Neuron (in vitro differentiated cells): ENCODE results near the gene ASPSCR1.
"Not testable (repeated sequence)": the region's sequence is repeated elsewhere in the genome, so short reads cannot be mapped to it uniquely, and the experiment has no call there.

Experiments used
- H2AFZ ChIP-seq: one replicate; pipeline ENCODE4 v1.6.1; 2013; ENCODE audit warnings: low read depth, mild to moderate bottlenecking, inconsistent platforms, low read length, moderate library complexity
- H3K27me3 ChIP-seq: one replicate; pipeline ENCODE4 v1.6.1; 2013; ENCODE audit warnings: low read length; ENCODE audit not compliant: insufficient read depth
- H3K36me3 ChIP-seq: one replicate; pipeline ENCODE4 v1.6.1; 2013; ENCODE audit warnings: low read length; ENCODE audit not compliant: insufficient read depth
- H3K4me1 ChIP-seq: one replicate; pipeline ENCODE4 v1.6.1; 2013; ENCODE audit warnings: low read length; ENCODE audit not compliant: insufficient read depth
- H3K4me3 ChIP-seq: 2 replicates; pipeline ENCODE4 v1.5.1; 2013; ENCODE audit warnings: mild to moderate bottlenecking, low read length, moderate library complexity
- H3K9me3 ChIP-seq: one replicate; pipeline ENCODE4 v1.6.1; 2013; ENCODE audit warnings: low read length

The ASPSCR1 gene

DNA sequence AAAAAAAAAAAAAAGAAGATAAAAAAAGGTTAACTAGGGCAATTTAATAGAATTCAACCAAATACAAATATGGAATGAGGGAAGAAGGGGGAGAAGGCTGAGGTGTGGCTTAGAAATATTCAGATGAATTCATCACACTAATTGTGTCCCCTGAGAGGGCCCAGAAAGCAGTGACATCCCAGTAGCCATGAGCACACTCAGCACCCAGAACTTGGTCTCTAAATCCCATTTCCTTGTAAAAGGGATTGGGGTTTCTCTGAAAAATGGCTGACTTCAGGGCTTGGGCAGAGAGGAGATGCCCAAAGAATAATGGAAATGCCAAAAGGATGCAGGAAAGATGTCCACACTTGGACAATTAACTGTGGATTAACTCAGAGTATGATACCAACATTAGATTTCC is 4.0 kb upstream of the ASPSCR1 start:
- no peak overlapping the region for H2AFZ ChIP-seq

DNA sequence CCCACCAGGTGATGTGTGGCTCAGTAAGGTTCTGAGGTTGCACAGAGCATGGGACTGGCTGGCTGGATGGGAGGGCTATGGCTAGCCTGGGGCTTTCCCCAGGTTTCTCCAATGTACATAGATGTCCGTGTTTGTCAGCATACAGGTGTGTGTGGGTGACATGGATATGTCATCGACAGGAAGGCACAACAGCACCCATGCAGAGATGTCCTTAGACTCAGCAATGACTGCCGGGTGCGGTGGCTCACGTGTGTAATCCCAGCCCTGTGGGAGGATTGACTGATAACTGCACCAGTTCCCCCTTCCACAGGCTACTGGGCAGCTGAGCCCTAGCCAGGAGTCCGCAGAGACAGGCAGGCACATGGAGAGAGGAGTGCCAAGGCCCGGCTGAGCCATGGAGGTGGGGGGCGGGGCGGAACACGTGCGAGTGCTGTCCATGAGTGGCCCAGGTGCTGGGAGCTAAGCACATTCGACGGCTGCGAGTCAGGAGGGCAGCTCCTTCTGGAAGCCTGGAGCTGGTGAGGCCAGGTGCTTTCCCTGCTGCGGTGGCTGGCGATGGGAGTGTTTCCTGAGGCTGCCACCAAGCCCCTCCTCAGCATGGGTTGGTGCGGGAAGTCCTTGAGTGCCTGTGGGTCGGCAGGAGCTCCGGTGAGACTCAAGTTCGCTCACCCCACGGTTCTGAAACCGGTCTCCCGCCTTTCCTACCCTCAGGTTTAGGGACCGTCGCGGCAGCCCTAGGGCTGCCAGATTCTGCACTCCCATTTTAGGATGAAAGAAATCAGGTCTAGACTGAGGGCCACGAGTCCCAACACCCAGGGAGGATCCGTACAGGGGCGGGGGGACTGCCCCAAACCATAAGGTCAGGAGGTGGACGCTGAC is 858 bp upstream of the ASPSCR1 start:
- Histone ChIP-seq H2AFZ (peak overlapping the region; percentile 92), H3K9me3 (peaks cover 3% of the 10 kb centered on the region), H3K4me3 (peak overlapping the region; percentile 57), H3K36me3 (peaks cover 9% of the 10 kb centered on the region), H3K27me3 (no peaks in the 10 kb centered on the region), H3K4me1 (peaks cover 9% of the 10 kb centered on the region)

More for the DNA sequence above, 4.0 kb upstream of the ASPSCR1 start:
- H3K27me3 ChIP-seq: no peaks in the 10 kb centered on the region
- H3K9me3 ChIP-seq: peaks cover 3% of the 10 kb centered on the region
- peaks cover 10% of the 10 kb centered on the region for H3K4me1 ChIP-seq
- H3K36me3 ChIP-seq: no peaks in the 10 kb centered on the region
- H3K4me3 ChIP-seq: no peak overlapping the region

DNA sequence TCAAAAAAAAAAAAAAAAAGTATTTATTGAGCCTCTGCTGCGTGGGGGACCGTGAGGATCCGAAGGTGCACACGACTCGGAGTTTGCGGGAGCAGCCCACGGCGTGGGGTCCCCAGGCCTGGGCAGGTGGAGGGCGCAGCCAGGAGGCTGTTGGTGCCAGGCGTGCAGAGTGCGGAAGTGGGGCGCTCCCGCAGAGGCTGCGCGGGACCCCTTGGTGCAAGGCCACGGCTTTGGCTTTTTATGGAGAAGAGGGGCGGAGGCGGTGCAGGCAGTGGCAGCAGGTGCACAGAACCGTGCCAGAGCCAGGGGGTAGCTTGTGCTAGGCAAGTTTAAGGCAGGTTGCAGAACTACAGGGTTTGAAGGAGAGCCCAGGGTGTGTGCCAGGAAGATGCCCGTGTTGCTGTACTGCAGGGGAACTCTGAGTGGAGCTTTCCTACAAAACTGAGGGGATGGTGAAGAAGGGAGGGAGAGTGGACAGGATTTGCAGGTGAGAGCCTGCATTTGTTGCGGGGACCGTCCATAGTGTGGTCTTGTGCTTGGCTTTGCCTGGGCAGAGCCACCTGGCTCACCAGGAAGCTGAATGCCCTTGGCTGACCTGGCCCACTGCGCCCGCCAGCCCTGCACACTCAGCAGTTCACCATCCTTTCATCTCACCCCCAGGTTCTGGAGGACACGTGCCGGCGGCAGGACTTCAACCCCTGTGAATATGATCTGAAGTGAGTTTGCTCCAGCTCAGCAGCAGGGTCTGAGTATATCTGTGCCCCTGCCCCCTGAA is 1.3 kb downstream of the ASPSCR1 start:
- Histone ChIP-seq H3K4me1 (peaks cover 9% of the 10 kb centered on the region), H3K4me3 (peak overlapping the region; percentile 57), H2AFZ (no peak overlapping the region), H3K9me3 (no peaks in the 10 kb centered on the region), H3K36me3 (peaks cover 15% of the 10 kb centered on the region), H3K27me3 (no peaks in the 10 kb centered on the region)

- H2AFZ ChIP-seq: no peak overlapping the region
- H3K36me3 ChIP-seq: peaks cover 22% of the 10 kb centered on the region
- no peaks in the 10 kb centered on the region for H3K27me3 ChIP-seq
- no peaks in the 10 kb centered on the region for H3K9me3 ChIP-seq
- H3K4me3 ChIP-seq: no peak overlapping the region
- H3K4me1 ChIP-seq: peaks cover 9% of the 10 kb centered on the region
Observed at GRCh38 chr17:81980122-81980521, 2.7 kb downstream of the ASPSCR1 start.

DNA sequence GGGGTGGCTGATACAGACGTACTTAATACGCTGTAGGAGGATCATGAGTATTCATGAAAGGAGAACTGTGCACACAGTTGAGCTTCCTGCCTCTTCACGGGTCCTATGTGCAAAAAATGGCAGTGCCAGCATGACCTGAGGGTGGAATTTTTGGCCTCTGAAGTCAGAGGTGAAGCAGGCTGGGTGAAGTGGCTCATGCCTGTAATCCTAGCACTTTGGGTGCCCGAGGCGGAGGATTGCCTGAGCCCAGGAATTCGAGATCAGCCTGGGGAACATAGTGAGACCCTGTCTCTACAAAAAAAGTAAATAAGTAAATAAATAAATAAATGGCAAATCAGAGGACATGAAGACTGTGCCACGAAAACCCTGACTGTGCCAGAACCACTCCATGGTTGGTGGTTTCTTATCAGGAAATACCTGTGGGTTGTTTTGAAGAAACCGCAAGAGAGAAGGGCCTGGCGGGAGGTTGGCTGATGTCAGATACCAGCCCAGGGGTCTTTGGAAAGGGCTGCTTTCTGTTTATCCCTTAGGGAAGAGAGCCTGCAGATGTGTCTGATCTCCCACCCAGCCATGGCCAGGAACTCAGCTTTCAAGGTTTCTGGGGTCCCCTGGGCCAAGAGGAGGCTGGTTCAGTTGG is 3.4 kb downstream of the ASPSCR1 start:
- H3K36me3 ChIP-seq: peaks cover 28% of the 10 kb centered on the region
- H2AFZ ChIP-seq: no peak overlapping the region
- H3K4me3 ChIP-seq: no peak overlapping the region
- H3K4me1 ChIP-seq: peaks cover 9% of the 10 kb centered on the region
- no peaks in the 10 kb centered on the region for H3K9me3 ChIP-seq
- no peaks in the 10 kb centered on the region for H3K27me3 ChIP-seq

DNA sequence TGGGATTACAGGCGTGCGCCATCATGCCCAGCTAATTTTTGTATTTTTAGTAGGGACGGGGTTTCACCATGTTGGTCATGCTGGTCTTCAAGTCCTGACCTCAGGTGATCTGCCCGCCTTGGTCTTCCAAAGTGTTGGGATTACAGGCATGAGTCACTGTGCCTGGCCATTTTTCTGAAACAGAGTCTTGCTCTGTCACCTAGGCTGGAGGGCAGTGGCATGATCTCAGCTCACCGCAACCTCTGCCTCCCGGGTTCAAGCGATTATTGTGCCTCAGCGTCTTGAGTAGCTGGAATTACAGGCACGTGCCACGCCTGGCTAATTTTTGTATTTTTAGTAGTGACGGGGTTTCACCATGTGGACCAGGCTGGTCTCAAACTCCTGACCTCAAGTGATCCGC is 4.1 kb downstream of the ASPSCR1 start:
- not testable (repeated sequence) for H3K4me3 ChIP-seq, H3K4me1 ChIP-seq, H3K27me3 ChIP-seq, H3K9me3 ChIP-seq, H2AFZ ChIP-seq
- H3K36me3 ChIP-seq: peaks cover 32% of the 10 kb centered on the region

DNA sequence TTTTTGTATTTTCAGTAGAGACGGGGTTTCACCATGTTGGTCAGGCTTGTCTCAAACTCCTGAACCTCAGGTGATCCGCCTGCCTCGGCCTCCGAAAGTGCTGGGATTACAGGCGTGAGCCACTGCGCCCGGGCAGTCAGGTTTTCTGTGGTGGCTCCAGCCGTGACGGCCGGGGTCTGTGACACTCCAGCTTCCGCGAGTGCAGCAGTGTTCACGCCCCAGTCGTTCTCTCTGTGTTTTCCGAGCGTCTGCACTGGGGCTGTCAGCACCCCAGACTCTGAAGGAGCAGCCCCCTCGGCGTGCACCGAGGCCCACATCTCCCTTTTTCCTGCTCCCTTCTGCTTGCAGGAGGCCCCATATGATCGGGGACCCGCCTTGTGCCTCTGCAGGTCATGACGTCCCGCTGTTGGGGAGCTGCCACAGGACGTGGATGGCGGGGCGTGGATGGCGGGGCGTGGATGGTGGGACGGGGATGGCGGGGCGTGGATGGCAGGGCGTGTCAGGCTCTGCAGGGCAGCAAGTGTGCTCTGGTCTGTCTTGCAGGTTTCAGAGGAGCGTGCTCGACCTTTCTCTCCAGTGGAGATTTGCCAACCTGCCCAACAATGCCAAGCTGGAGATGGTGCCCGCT is 5.7 kb downstream of the ASPSCR1 start:
- no peaks in the 10 kb centered on the region for H3K27me3 ChIP-seq
- no peak overlapping the region for H2AFZ ChIP-seq
- no peaks in the 10 kb centered on the region for H3K9me3 ChIP-seq
- no peak overlapping the region for H3K4me3 ChIP-seq
- peaks cover 36% of the 10 kb centered on the region for H3K36me3 ChIP-seq
- H3K4me1 ChIP-seq: peaks cover 3% of the 10 kb centered on the region

GRCh38 chr17:81983639-81984373 is 6.4 kb downstream of the ASPSCR1 start:
- Histone ChIP-seq H3K36me3 (peaks cover 36% of the 10 kb centered on the region), H3K4me3 (no peak overlapping the region), H3K9me3 (no peaks in the 10 kb centered on the region), H3K27me3 (no peaks in the 10 kb centered on the region), H2AFZ (no peak overlapping the region), H3K4me1 (no peaks in the 10 kb centered on the region)

- peaks cover 2% of the 10 kb centered on the region for H3K9me3 ChIP-seq
- H3K27me3 ChIP-seq: no peaks in the 10 kb centered on the region
- no peaks in the 10 kb centered on the region for H3K4me1 ChIP-seq
- H3K4me3 ChIP-seq: no peak overlapping the region
- H2AFZ ChIP-seq: no peak overlapping the region
- peaks cover 36% of the 10 kb centered on the region for H3K36me3 ChIP-seq
Observed at GRCh38 chr17:81984773-81985410, 7.5 kb downstream of the ASPSCR1 start.

DNA sequence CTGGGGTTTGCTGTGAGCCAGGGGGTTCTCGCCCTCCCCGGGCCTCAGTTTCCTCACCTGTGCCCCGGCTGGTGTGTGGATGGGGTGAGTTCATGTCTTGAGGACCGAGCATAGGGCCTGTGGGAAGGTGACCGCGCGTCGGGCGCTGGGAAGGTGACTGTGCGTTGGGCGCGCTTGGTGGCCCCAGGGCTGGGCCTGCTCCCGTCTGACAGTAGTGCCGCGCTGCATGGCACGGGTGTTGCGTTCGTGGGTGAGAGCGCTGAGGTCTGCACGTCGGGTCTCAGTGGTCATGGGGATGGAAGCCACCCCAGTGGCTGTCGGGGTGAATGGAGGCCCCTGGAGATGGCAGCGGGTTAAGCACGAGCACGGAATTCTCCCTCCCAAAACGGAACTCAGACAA is 9.2 kb downstream of the ASPSCR1 start:
- Histone ChIP-seq H2AFZ (no peak overlapping the region), H3K4me1 (peaks cover 6% of the 10 kb centered on the region), H3K27me3 (no peaks in the 10 kb centered on the region), H3K4me3 (no peak overlapping the region), H3K36me3 (peaks cover 27% of the 10 kb centered on the region), H3K9me3 (peaks cover 11% of the 10 kb centered on the region)

GRCh38 chr17:81987161-81987770 is 9.8 kb downstream of the ASPSCR1 start:
- peaks cover 11% of the 10 kb centered on the region for H3K9me3 ChIP-seq
- H3K27me3 ChIP-seq: no peaks in the 10 kb centered on the region
- H3K4me1 ChIP-seq: peaks cover 13% of the 10 kb centered on the region
- peaks cover 27% of the 10 kb centered on the region for H3K36me3 ChIP-seq
- H2AFZ ChIP-seq: no peak overlapping the region
- H3K4me3 ChIP-seq: no peak overlapping the region
